H9 (cell line): ENCODE data around the gene ROCK2. TPM values are rescaled to one million over a fixed set of nuclear protein-coding genes. Genes with fewer than 3 reads are reported as not detected.

Experiments
- DNase-seq: peaks from one replicate; pipeline ENCODE4 v3.0.0-alpha.2; 2017
- H2AFZ ChIP-seq: one replicate; pipeline ENCODE4 v1.6.1; 2013; ENCODE audit warnings: mild to moderate bottlenecking, low read length, control low read depth, moderate library complexity
- H2AK5ac ChIP-seq: 2 replicates; pipeline ENCODE4 v1.6.1; 2013; ENCODE audit warnings: low read length, control low read depth, mixed read lengths; ENCODE audit not compliant: insufficient read length
- H2BK120ac ChIP-seq: one replicate; pipeline ENCODE4 v1.6.1; 2013; ENCODE audit warnings: low read depth, mild to moderate bottlenecking, low read length, control low read depth, inconsistent platforms; ENCODE audit not compliant: poor library complexity, severe bottlenecking
- H2BK12ac ChIP-seq: 2 replicates; pipeline ENCODE4 v1.6.1; 2013; ENCODE audit warnings: low read length, control low read depth, mixed read lengths, low read depth; ENCODE audit not compliant: insufficient read length
- H2BK15ac ChIP-seq: 2 replicates; pipeline ENCODE4 v1.6.1; 2013; ENCODE audit warnings: low read depth, low read length, control low read depth
- H2BK20ac ChIP-seq: one replicate; pipeline ENCODE4 v1.6.1; 2013; ENCODE audit warnings: low read depth, mild to moderate bottlenecking, low read length, control low read depth, inconsistent platforms; ENCODE audit not compliant: poor library complexity, severe bottlenecking
- H2BK5ac ChIP-seq: 2 replicates; pipeline ENCODE4 v1.6.1; 2013; ENCODE audit warnings: low read length, control low read depth, mixed read lengths; ENCODE audit not compliant: insufficient read length
- H3K14ac ChIP-seq: 2 replicates; pipeline ENCODE4 v1.6.1; 2013; ENCODE audit warnings: low read length, control low read depth; ENCODE audit not compliant: insufficient read depth
- H3K18ac ChIP-seq: 2 replicates; pipeline ENCODE4 v1.6.1; 2013; ENCODE audit warnings: low read depth, mild to moderate bottlenecking, mixed read lengths, low read length, control low read depth; ENCODE audit not compliant: insufficient read length
- H3K23ac ChIP-seq: 2 replicates; pipeline ENCODE4 v1.6.1; 2013; ENCODE audit warnings: low read length, control low read depth, mixed read lengths, low read depth; ENCODE audit not compliant: insufficient read length
- H3K23me2 ChIP-seq: 2 replicates; pipeline ENCODE4 v1.6.1; 2013; ENCODE audit warnings: low read depth, mild to moderate bottlenecking, mixed read lengths, low read length, control low read depth; ENCODE audit not compliant: insufficient read length, poor library complexity, severe bottlenecking
- H3K27ac ChIP-seq: 2 replicates; pipeline ENCODE4 v1.5.1; 2013; ENCODE audit warnings: low read length, control low read depth, mixed read lengths, low read depth; ENCODE audit not compliant: insufficient read length
- H3K27me3 ChIP-seq: 2 replicates; pipeline ENCODE4 v1.6.1; 2013; ENCODE audit warnings: low read length, control low read depth, inconsistent platforms; ENCODE audit not compliant: insufficient read depth
- H3K4ac ChIP-seq: 2 replicates; pipeline ENCODE4 v1.6.1; 2013; ENCODE audit warnings: low read depth, mild to moderate bottlenecking, control low read depth, inconsistent platforms, low read length, moderate library complexity
- H3K4me1 ChIP-seq: 2 replicates; pipeline ENCODE4 v1.6.1; 2013; ENCODE audit warnings: low read length, control low read depth, inconsistent platforms; ENCODE audit not compliant: insufficient read depth
- H3K4me2 ChIP-seq: 2 replicates; pipeline ENCODE4 v1.6.1; 2013; ENCODE audit warnings: low read length, control low read depth, mixed read lengths; ENCODE audit not compliant: insufficient read length, insufficient read depth
- H3K56ac ChIP-seq: 2 replicates; pipeline ENCODE4 v1.6.1; 2013; ENCODE audit warnings: low read depth, mild to moderate bottlenecking, mixed read lengths, low read length, control low read depth; ENCODE audit not compliant: insufficient read length
- H3K79me1 ChIP-seq: 2 replicates; pipeline ENCODE4 v1.6.1; 2013; ENCODE audit warnings: low read depth, mild to moderate bottlenecking, moderate library complexity, low read length, control low read depth, inconsistent platforms; ENCODE audit not compliant: insufficient read depth, poor library complexity, severe bottlenecking
- H3K79me2 ChIP-seq: 2 replicates; pipeline ENCODE4 v1.6.1; 2013; ENCODE audit warnings: low read length, control low read depth, inconsistent platforms; ENCODE audit not compliant: insufficient read depth
- H3K9ac ChIP-seq: 2 replicates; pipeline ENCODE4 v1.6.1; 2013; ENCODE audit warnings: low read length, control low read depth, mixed read lengths; ENCODE audit not compliant: insufficient read length; ENCODE audit errors: extremely low read depth
- H3K9me3 ChIP-seq: one replicate; pipeline ENCODE4 v1.6.1; 2013; ENCODE audit warnings: low read depth, low read length, inconsistent platforms; ENCODE audit not compliant: control insufficient read depth
- H3T11ph ChIP-seq: one replicate; pipeline ENCODE4 v1.6.1; 2013; ENCODE audit warnings: mild to moderate bottlenecking, low read length, control low read depth, inconsistent platforms
- H4K20me1 ChIP-seq: one replicate; pipeline ENCODE4 v1.6.1; 2013; ENCODE audit not compliant: control insufficient read depth, insufficient read length, insufficient read depth
- H4K5ac ChIP-seq: 2 replicates; pipeline ENCODE4 v1.6.1; 2013; ENCODE audit warnings: low read depth, mild to moderate bottlenecking, mixed read lengths, low read length, control low read depth; ENCODE audit not compliant: insufficient read length
- H4K8ac ChIP-seq: replicated peaks from 2 replicates; pipeline ENCODE4 v1.6.1; 2013; ENCODE audit warnings: low read length, control low read depth, mixed read lengths, low read depth; ENCODE audit not compliant: insufficient read length
- H4K91ac ChIP-seq: 2 replicates; pipeline ENCODE4 v1.6.1; 2013; ENCODE audit warnings: low read depth, mild to moderate bottlenecking, moderate library complexity, mixed read lengths, low read length, control low read depth; ENCODE audit not compliant: insufficient read length
- H3K27ac Mint-ChIP-seq, 3 experiments: 2 replicates in 2 of 3; 3 replicates in 1 of 3; pipeline ENCODE4 v1.8.0; 2020 to 2021; ENCODE audit warnings: mixed read lengths in 3 of 3, mild to moderate bottlenecking in 1 of 3, moderate library complexity in 1 of 3
- H3K27me3 Mint-ChIP-seq: 2 replicates; pipeline ENCODE4 v1.8.0; 2021; ENCODE audit warnings: low read depth, mild to moderate bottlenecking, moderate library complexity, mixed read lengths
- H3K36me3 Mint-ChIP-seq, 3 experiments: 2 replicates in 2 of 3; 3 replicates in 1 of 3; pipeline ENCODE4 v1.8.0; 2020 to 2021; ENCODE audit warnings: low read depth in 3 of 3, mixed read lengths in 3 of 3; ENCODE audit not compliant: insufficient read depth in 1 of 3
- H3K4me1 Mint-ChIP-seq, 2 experiments: 2 replicates each; pipeline ENCODE4 v1.8.0; 2020; ENCODE audit warnings: mixed read lengths in 2 of 2
- H3K4me3 Mint-ChIP-seq, 2 experiments: 2 replicates in 1 of 2; 3 replicates in 1 of 2; pipeline ENCODE4 v1.8.0; 2020 to 2021; ENCODE audit warnings: mild to moderate bottlenecking in 2 of 2, mixed read lengths in 2 of 2, moderate library complexity in 1 of 2
- H3K9me3 Mint-ChIP-seq, 2 experiments: 2 replicates in 1 of 2; 3 replicates in 1 of 2; pipeline ENCODE4 v1.8.0; 2020; ENCODE audit warnings: mild to moderate bottlenecking in 2 of 2, mixed read lengths in 2 of 2, moderate library complexity in 1 of 2
- WGBS: extraction: QIAGEN DNeasy Blood & Tissue Kit; methylation state at CpG from one replicate; pipeline ENCODE4 v1.1.7; 2013; ENCODE audit warnings: missing lambda C conversion rate, low lambda C conversion rate, mixed read lengths; ENCODE audit not compliant: insufficient read length; ENCODE audit errors: extremely low coverage; 5-methylcytosine and 5-hydroxymethylcytosine counted together
- total RNA-seq: library from RNA; stranded (reverse); gene quantifications from 2 replicates; pipeline ENCODE4 v1.2.1, GENCODE V29; 2021
- TF ChIP-seq, protein P1 (sequence below): fragments of 200-600 bp; sonication (generic); conservative IDR thresholded peaks from 3 replicates; pipeline ENCODE4 v1.8.0; 2021; ENCODE audit warnings: antibody characterized with exemption, mild to moderate bottlenecking

The ROCK2 gene
- total RNA-seq, 1 experiment from 2014 or later, result 33.2 TPM

DNA sequence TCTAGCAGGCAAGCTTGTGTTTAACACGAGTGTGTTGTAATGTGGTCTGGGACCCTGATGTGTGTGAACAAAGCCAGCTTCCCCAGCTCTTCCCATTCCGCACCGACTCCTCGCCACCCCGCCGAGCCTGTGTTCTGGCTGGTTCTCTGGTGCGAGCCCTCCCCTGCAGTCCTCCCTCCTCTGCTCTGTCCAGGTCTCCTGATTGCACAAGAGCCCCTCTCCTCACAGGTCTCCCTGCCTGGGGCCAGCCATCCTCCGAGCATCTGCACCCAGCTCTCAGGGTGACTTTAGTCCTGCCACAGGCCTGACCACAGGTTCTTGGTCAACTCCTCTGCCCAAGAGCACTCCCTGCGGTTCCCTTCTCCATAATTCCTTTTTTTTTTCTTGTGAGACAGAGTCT lies 175.9 kb downstream of the ROCK2 start:
- Histone ChIP-seq H3T11ph (no peak overlapping the region), H4K91ac (no peak overlapping the region), H3K9me3 (no peaks in the 10 kb centered on the region), H3K4ac (no peak overlapping the region), H3K18ac (no peak overlapping the region), H3K27me3 (no peaks in the 10 kb centered on the region), H3K4me1 (no peaks in the 10 kb centered on the region), H3K79me2 (no peaks in the 10 kb centered on the region), H2BK5ac (no peak overlapping the region), H3K79me1 (no peaks in the 10 kb centered on the region), H3K56ac (no peak overlapping the region), H2AK5ac (no peak overlapping the region), H3K27ac (no peak overlapping the region), H3K4me2 (no peak overlapping the region), H2AFZ (no peak overlapping the region), H4K8ac (no peak overlapping the region), H2BK120ac (no peak overlapping the region), H3K14ac (no peak overlapping the region), H4K20me1 (no peaks in the 10 kb centered on the region), H3K23me2 (no peaks in the 10 kb centered on the region), H3K9ac (no peak overlapping the region), H3K23ac (no peak overlapping the region), H2BK20ac (no peak overlapping the region), H2BK15ac (no peak overlapping the region), H2BK12ac (no peak overlapping the region), H4K5ac (no peak overlapping the region)
- Mint-ChIP-seq H3K27ac (peak overlapping the region; percentile 79 to 91 (median 89); a peak in 5 of 7 replicates), H3K36me3 (no peaks in the 10 kb centered on the region; a peak in 1 of 7 replicates), H3K4me1 (peaks cover 8 to 15% of the 10 kb centered on the region in 2 experiments), H3K27me3 (no peaks in the 10 kb centered on the region), H3K9me3 (no peaks in the 10 kb centered on the region), H3K4me3 (no peak overlapping the region)
- no peak for DNase-seq
- WGBS, result no CpG with 5 or more reads among the region's 9 CpGs
- TF ChIP-seq, protein P1, sequence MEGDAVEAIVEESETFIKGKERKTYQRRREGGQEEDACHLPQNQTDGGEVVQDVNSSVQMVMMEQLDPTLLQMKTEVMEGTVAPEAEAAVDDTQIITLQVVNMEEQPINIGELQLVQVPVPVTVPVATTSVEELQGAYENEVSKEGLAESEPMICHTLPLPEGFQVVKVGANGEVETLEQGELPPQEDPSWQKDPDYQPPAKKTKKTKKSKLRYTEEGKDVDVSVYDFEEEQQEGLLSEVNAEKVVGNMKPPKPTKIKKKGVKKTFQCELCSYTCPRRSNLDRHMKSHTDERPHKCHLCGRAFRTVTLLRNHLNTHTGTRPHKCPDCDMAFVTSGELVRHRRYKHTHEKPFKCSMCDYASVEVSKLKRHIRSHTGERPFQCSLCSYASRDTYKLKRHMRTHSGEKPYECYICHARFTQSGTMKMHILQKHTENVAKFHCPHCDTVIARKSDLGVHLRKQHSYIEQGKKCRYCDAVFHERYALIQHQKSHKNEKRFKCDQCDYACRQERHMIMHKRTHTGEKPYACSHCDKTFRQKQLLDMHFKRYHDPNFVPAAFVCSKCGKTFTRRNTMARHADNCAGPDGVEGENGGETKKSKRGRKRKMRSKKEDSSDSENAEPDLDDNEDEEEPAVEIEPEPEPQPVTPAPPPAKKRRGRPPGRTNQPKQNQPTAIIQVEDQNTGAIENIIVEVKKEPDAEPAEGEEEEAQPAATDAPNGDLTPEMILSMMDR, result no peak
